K562 (cell line): ENCODE measurements around the gene IL17REL. TPM values are rescaled to one million over a fixed set of nuclear protein-coding genes. Genes with fewer than 3 reads are reported as not detected.

Experiments
- CAMTA2 ChIP-seq: fragments of 250-450 bp; sonication (Bioruptor Pico); conservative IDR thresholded peaks from 2 replicates; pipeline ENCODE4 v1.5.1; 2022
- CBX5 ChIP-seq: IDR thresholded peaks from 2 replicates; pipeline ENCODE4 v1.6.1; 2014; ENCODE audit warnings: low read depth, borderline replicate concordance
- E2F6 ChIP-seq, 2 experiments: IDR thresholded peaks; 2 replicates each; pipeline ENCODE4 v1.6.1; 2011; ENCODE audit warnings: borderline replicate concordance in 1 of 2, control low read depth in 1 of 2, low read depth in 1 of 2, low read length in 1 of 2, mild to moderate bottlenecking in 1 of 2, mixed read lengths in 1 of 2, moderate library complexity in 1 of 2; ENCODE audit not compliant: insufficient read depth in 1 of 2, insufficient read length in 1 of 2, poor library complexity in 1 of 2, severe bottlenecking in 1 of 2; ENCODE audit errors: extremely low read depth in 1 of 2
- MAZ ChIP-seq, 2 experiments: fragments of 450-650 bp in 1 of 2; sonication (generic) in 1 of 2; formaldehyde crosslinking; IDR thresholded peaks in 1 of 2; conservative IDR thresholded peaks in 1 of 2; 2 replicates each; pipeline versions ENCODE4 v1.4.0 to v1.5.0; 2020; ENCODE audit warnings: mild to moderate bottlenecking in 1 of 2, missing genetic modification reagents in 1 of 2
- NRF1 ChIP-seq, 2 experiments: fragments of 450-650 bp; IDR thresholded peaks in 1 of 2; conservative IDR thresholded peaks in 1 of 2; 2 replicates each; pipeline ENCODE4 v1.6.1; 2014; ENCODE audit warnings: mild to moderate bottlenecking in 2 of 2
- RAD51 ChIP-seq: fragments of 450-650 bp; IDR thresholded peaks from 2 replicates; pipeline ENCODE4 v1.7.1; 2016; ENCODE audit warnings: low read depth, mild to moderate bottlenecking, borderline replicate concordance
- SAFB ChIP-seq: fragments of 200-400 bp; formaldehyde crosslinking; IDR thresholded peaks from 2 replicates; pipeline ENCODE4 v1.6.1; 2017; ENCODE audit warnings: low read depth, low read length, borderline replicate concordance
- ZBTB17 ChIP-seq: fragments of 450-650 bp; formaldehyde crosslinking; IDR thresholded peaks from 2 replicates; pipeline ENCODE4 v1.4.0; 2020; ENCODE audit warnings: mild to moderate bottlenecking
- ZBTB40 ChIP-seq, 2 experiments: fragments of 450-650 bp in 1 of 2; sonication (generic) in 1 of 2; formaldehyde crosslinking in 1 of 2; IDR thresholded peaks; 2 replicates each; pipeline versions ENCODE4 v1.7.1 to v1.9.0; 2016 to 2022; ENCODE audit warnings: inconsistent platforms in 1 of 2, mild to moderate bottlenecking in 1 of 2, missing genetic modification reagents in 1 of 2
- ZFX ChIP-seq: sonication (generic); formaldehyde crosslinking; IDR thresholded peaks from 2 replicates; pipeline ENCODE4 v1.8.0; 2022; ENCODE audit warnings: mild to moderate bottlenecking, missing genetic modification reagents, moderate library complexity
- ZNF146 ChIP-seq: IDR thresholded peaks from one replicate; pipeline ENCODE4 v1.6.1; 2018; ENCODE audit warnings: missing compliant biosample characterization; ENCODE audit not compliant: unreplicated experiment
- ZNF398 ChIP-seq: fragments of 250-450 bp; sonication (Bioruptor Pico); IDR thresholded peaks from 2 replicates; pipeline ENCODE4 v1.8.0; 2021; ENCODE audit warnings: moderate library complexity, mild to moderate bottlenecking, inconsistent platforms
- polyA plus RNA-seq, 8 experiments: library from polyadenylated mRNA; depleted of rRNA in 4 of 8; stranded (reverse) in 5 of 8; unstranded in 3 of 8; fragments of >200 nt; fragmentation: Nextera tagmentation in 2 of 8; fragmentation: Illumina TruSeq in 1 of 8; extraction: Ambion mirVana in 2 of 8; extraction: Trizol in 1 of 8; gene quantifications; 2 replicates each; pipeline versions ENCODE4 v1.2.1 to v1.2.3, GENCODE V29; 2011 to 2014; ENCODE audit warnings: inconsistent platforms in 1 of 8, missing spikeins in 1 of 8
- total RNA-seq, 7 experiments: library from RNA; depleted of rRNA in 6 of 7; stranded (reverse); fragments of >200 nt in 6 of 7; fragmentation: Illumina TruSeq in 2 of 7; extraction: Trizol in 2 of 7; gene quantifications; 2 replicates each; pipeline versions ENCODE4 v1.2.1 to v1.2.3, GENCODE V29; 2011 to 2021; ENCODE audit warnings: low replicate concordance in 1 of 7
- TF ChIP-seq, protein P1 (sequence below), 2 experiments: fragments of 450-650 bp; conservative IDR thresholded peaks; 2 replicates each; pipeline ENCODE4 v1.6.1; 2017; ENCODE audit warnings: mild to moderate bottlenecking in 2 of 2, moderate library complexity in 2 of 2

The IL17REL gene
- total and polyA plus RNA-seq, 9 of the 15 experiments (the other 6 are each of a cell fraction or from before 2014, with no cell fraction given), result 0.05 to 0.42 (median 0.11) TPM; not detected in 4

DNA sequence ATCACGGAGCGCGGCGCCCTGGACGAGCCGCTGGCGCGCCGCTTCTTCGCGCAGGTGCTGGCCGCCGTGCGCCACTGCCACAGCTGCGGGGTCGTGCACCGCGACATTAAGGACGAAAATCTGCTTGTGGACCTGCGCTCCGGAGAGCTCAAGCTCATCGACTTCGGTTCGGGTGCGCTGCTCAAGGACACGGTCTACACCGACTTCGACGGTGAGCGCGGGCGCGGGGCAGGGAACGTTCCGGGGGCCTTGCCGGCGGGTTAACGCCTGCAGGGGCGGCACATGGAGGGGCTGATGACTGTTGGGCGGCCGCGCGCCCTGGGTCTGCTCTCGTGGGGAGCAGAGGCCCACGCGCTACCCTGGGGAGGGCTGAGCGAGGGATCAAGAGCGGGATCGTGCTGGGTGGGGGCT lies 51.0 kb downstream of the IL17REL start (continued):
- TF ChIP-seq CBX5 (no peak), ZNF146 (CRISPR knock-in tag) (no peak), CAMTA2 (CRISPR knock-in tag) (no peak), ZNF398 (CRISPR knock-in tag) (no peak), ZBTB40 (IDR thresholded peaks at IDR 0.05) (peak; percentile 39; the same call in 1 of the 2 replicates), ZBTB40 (CRISPR knock-in tag; IDR thresholded peaks at IDR 0.05) (no peak), RAD51 (no peak), ZFX (CRISPR knock-in tag) (peak; percentile 38), NRF1 (conservative IDR thresholded peaks at IDR 0.05 in 1 of 2, IDR thresholded peaks at IDR 0.05 in 1 of 2) (peak; percentile 75 to 80), SAFB (peak; percentile 1; the same call in 1 of the 2 replicates), MAZ (CRISPR knock-in tag; conservative IDR thresholded peaks at IDR 0.05 in 1 of 2, IDR thresholded peaks at IDR 0.05 in 1 of 2) (peak in 1 of 2 experiments; percentile 22; a peak in 1 of 4 replicates), E2F6 (IDR thresholded peaks at IDR 0.05; ENCODE audit: borderline replicate concordance in 1 of 2, extremely low read depth in 1 of 2, insufficient read depth in 1 of 2, insufficient read length in 1 of 2, low read depth in 1 of 2, low read length in 1 of 2, poor library complexity in 1 of 2, severe bottlenecking in 1 of 2) (peak in 1 of 2 experiments; percentile 8), ZBTB17 (CRISPR knock-in tag) (no peak)
- TF ChIP-seq, protein P1, sequence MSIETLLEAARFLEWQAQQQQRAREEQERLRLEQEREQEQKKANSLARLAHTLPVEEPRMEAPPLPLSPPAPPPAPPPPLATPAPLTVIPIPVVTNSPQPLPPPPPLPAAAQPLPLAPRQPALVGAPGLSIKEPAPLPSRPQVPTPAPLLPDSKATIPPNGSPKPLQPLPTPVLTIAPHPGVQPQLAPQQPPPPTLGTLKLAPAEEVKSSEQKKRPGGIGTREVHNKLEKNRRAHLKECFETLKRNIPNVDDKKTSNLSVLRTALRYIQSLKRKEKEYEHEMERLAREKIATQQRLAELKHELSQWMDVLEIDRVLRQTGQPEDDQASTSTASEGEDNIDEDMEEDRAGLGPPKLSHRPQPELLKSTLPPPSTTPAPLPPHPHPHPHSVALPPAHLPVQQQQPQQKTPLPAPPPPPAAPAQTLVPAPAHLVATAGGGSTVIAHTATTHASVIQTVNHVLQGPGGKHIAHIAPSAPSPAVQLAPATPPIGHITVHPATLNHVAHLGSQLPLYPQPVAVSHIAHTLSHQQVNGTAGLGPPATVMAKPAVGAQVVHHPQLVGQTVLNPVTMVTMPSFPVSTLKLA (conservative IDR thresholded peaks at IDR 0.05), result peak in 1 of 2 experiments; percentile 37; a peak in 1 of 4 replicates
